Measurements from ENCODE around the gene LAGE3.
"Not testable (repeated sequence)": the region's sequence is repeated elsewhere in the genome, so short reads cannot be mapped to it uniquely, and the experiment has no call there.

The LAGE3 gene

GRCh38 chrX:154501423-154501822, 22.3 kb upstream of the LAGE3 start:
- DNase-seq, result not testable (repeated sequence)

GRCh38 chrX:154496591-154497137, 17.6 kb upstream of the LAGE3 start:
- DNase-seq, result not testable (repeated sequence)

GRCh38 chrX:154495472-154495922, 16.4 kb upstream of the LAGE3 start:
- DNase-seq, result no peak

GRCh38 chrX:154494715-154495114, 15.6 kb upstream of the LAGE3 start:
- no peak for DNase-seq

GRCh38 chrX:154490414-154491083, 11.5 kb upstream of the LAGE3 start, which contains the start of gene SLC10A3:
Gene SLC10A3, minus strand, starts transcription at chrX:154490629. Its CDS starts 1,689 bp downstream, at chrX:154488940.
- peak; percentile 94 for DNase-seq

GRCh38 chrX:154490021-154490413, 10.9 kb upstream of the LAGE3 start:
- no peak for DNase-seq

- no peak for DNase-seq
Observed at GRCh38 chrX:154489182-154489581, 10.1 kb upstream of the LAGE3 start.

- no peak for DNase-seq
Observed at GRCh38 chrX:154488336-154489075, 9.4 kb upstream of the LAGE3 start.

GRCh38 chrX:154487518-154488290, 8.6 kb upstream of the LAGE3 start:
- DNase-seq, result no peak

- DNase-seq, result peak; percentile 64
Observed at GRCh38 chrX:154486396-154487207, 7.5 kb upstream of the LAGE3 start, which contains the start of gene UBL4A. Gene UBL4A, minus strand, starts transcription at chrX:154486615. Its CDS starts 31 bp downstream, at chrX:154486584.

GRCh38 chrX:154486052-154486395, 6.9 kb upstream of the LAGE3 start:
- no peak for DNase-seq

GRCh38 chrX:154485150-154486051, 6.3 kb upstream of the LAGE3 start:
- DNase-seq, result no peak

GRCh38 chrX:154484255-154485149, 5.4 kb upstream of the LAGE3 start:
- no peak for DNase-seq

GRCh38 chrX:154483325-154483724, 4.2 kb upstream of the LAGE3 start:
- no peak for DNase-seq

GRCh38 chrX:154482786-154483185, 3.7 kb upstream of the LAGE3 start:
- no peak for DNase-seq

- no peak for DNase-seq
Observed at GRCh38 chrX:154481911-154482601, 3.0 kb upstream of the LAGE3 start.

- no peak for DNase-seq
Observed at GRCh38 chrX:154481195-154481594, 2.1 kb upstream of the LAGE3 start.

GRCh38 chrX:154477891-154478477, 1.1 kb downstream of the LAGE3 start:
- no peak for DNase-seq

GRCh38 chrX:154476821-154477220, 2.3 kb downstream of the LAGE3 start:
- no peak for DNase-seq
